HG02973 (cell line): ENCODE results near the gene FRMD6.
"Not testable (repeated sequence)": the region's sequence is repeated elsewhere in the genome, so short reads cannot be mapped to it uniquely, and the experiment has no call there.

ENCODE experiments used
- ATAC-seq: cut with Tn5 transposase; IDR thresholded peaks from one replicate; pipeline ENCODE4 v1.9.1; 2021; ENCODE audit warnings: moderate library complexity; ENCODE audit not compliant: unreplicated experiment

FRMD6 gene

DNA sequence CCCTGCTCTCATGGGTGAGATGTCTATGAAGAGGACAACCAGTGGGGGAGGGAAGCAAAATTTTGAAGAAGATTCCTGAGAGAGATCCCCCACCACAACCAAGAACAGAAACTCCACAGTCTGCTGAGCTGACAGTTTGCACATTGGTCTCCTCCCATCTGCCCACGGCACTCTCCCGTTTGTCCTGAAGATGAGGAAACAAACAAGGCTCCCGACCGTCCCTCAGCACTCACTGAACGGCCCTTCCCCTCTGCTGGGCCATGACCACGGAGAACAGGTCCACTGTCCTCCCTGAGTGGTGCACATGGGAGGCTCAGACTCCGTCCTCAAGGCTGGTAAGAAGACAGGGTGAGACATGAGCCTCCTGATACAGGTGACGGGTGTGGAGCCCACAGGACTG is 114.9 kb downstream of the FRMD6 start:
- ATAC-seq = not testable (repeated sequence)

DNA sequence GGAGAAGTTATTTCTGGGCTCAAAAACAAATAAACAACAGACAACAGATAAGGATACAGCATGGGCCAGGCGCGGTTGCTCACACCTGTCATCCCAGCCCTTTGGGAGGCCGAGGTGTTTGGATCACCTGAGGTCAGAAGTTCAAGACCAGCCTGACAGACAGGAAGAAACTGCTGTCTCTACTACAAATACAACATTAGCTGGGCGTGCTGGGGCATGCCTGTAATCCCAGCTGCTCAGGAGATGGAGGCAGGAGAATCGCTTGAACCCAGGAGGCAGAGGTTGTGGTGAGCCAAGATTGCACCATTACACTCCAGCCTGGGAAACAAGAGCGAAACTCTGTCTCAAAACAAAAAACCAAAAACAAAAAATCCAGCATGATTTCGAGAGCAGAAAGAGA is 117.6 kb downstream of the FRMD6 start:
- ATAC-seq = not testable (repeated sequence)

DNA sequence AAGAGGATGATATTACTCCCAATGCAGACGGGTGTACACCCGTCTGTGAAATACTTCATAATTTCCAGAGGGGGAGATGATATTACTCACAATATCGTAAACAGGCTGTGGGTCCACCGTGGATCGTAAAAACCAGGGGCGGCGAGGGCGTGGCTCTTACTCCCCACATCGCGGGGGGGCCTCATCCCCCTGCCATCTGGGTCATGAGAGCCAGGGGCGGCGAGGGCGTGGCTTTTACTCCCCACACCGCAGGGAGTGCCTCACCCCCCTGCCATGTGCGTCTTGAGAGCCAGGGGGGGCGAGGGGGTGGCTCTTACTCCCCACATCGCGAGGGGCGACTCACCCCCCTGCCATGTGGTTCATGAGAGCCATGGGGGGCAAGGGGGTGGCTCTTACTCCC is 122.5 kb downstream of the FRMD6 start:
- ATAC-seq = no peak

DNA sequence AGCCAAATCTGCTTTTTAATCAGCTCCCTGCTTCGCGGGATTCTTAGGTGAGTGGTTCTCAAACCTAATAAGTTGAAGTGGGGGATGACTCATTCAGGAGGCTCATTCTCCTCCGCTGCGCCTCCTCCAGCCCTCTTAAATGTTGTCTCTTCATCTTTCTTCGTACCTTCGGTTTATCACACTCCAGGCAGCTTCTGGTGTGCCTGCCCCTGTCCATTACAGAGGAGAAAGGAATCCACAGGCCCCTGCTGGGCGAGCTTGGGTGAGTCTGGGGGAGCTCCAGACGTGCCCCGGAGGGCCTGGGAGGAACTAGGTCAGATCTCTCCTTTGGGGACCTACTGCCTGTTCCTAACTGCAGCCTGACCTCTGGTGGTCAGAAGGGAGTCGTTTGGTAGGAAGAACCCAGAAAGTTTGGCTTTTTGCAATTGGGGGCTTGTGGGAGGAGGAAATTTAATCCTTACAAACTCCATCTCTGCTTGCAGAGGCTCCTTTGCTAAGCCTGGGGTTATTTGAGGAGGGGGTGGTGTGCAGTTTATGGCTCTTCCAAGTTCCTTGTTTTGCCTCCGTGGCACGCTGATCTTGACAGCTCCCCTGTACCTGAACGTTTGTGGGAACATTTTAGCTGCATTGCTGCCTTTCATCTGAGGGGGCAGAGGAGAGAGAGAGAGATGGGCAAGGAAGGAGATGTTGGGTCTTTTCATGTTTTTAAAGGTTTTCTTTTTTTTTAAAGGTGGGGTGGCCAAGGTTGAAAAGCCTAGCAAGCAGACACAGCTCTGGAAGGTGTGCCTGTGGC is 124.6 kb downstream of the FRMD6 start:
- ATAC-seq = no peak

DNA sequence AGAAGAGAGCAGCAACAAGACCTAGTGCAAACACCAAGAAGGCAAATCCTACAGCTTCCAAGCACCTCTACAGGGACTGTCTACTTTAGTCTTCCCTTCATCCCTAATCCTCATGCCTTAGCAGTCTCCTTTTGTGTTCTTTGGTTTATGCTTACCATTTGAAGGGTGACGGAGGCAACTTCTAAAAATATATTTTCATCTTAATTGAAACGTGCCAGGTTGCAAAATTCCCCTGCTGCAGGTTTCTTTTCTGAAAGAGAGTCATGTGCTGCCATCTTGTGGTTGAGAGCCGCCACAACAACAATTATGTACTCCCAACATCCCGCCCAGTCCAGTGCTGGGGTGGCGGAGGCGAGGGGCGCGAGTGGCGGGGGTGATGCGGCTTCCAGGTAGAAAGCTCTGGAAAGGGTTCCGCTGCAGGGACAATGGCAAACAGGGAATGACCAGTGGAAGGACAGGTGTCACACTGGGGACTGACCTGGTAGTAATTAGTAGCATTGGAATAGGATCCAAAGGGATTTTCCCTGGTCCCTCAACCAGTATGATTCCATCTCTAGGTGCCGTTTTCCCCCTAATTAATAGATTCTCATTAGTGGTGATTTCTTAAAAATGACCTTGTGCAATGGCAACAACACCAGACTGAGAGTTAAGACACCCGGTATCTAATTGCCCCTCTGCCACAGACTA is 128.4 kb downstream of the FRMD6 start:
- ATAC-seq = no peak
